GM06990 (cell line): ENCODE measurements around the gene TENM4.

Experiments used
- DNase-seq: peaks from one replicate; pipeline ENCODE4 v3.0.0-alpha.2; 2011; ENCODE audit not compliant: insufficient read length; ENCODE audit errors: extremely low read depth
- H3K27me3 ChIP-seq: replicated peaks from 2 replicates; pipeline ENCODE4 v1.6.0; 2011; ENCODE audit warnings: low read length; ENCODE audit not compliant: control insufficient read depth, insufficient read depth
- H3K36me3 ChIP-seq: 2 replicates; pipeline ENCODE4 v1.5.1; 2011; ENCODE audit warnings: low read length; ENCODE audit not compliant: control insufficient read depth, insufficient read depth
- H3K4me3 ChIP-seq: replicated peaks from 2 replicates; pipeline ENCODE4 v1.5.1; 2011; ENCODE audit warnings: low read depth, mild to moderate bottlenecking, control low read depth, low read length
- TF ChIP-seq, protein P1 (sequence below): IDR thresholded peaks from 2 replicates; pipeline ENCODE4 v1.5.1; 2011; ENCODE audit warnings: low read length, control low read depth, mild to moderate bottlenecking, inconsistent platforms; ENCODE audit not compliant: insufficient read depth, poor library complexity, severe bottlenecking

Gene TENM4

GRCh38 chr11:79152511-79152910 is 288.3 kb downstream of the TENM4 start:
- TF ChIP-seq, protein P1, sequence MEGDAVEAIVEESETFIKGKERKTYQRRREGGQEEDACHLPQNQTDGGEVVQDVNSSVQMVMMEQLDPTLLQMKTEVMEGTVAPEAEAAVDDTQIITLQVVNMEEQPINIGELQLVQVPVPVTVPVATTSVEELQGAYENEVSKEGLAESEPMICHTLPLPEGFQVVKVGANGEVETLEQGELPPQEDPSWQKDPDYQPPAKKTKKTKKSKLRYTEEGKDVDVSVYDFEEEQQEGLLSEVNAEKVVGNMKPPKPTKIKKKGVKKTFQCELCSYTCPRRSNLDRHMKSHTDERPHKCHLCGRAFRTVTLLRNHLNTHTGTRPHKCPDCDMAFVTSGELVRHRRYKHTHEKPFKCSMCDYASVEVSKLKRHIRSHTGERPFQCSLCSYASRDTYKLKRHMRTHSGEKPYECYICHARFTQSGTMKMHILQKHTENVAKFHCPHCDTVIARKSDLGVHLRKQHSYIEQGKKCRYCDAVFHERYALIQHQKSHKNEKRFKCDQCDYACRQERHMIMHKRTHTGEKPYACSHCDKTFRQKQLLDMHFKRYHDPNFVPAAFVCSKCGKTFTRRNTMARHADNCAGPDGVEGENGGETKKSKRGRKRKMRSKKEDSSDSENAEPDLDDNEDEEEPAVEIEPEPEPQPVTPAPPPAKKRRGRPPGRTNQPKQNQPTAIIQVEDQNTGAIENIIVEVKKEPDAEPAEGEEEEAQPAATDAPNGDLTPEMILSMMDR, result no peak
- no peaks in the 10 kb centered on the region; the same call in 1 of the 2 replicates for H3K27me3 ChIP-seq
- no peak overlapping the region for H3K4me3 ChIP-seq
- no peaks in the 10 kb centered on the region for H3K36me3 ChIP-seq
- DNase-seq, result no peak

DNA sequence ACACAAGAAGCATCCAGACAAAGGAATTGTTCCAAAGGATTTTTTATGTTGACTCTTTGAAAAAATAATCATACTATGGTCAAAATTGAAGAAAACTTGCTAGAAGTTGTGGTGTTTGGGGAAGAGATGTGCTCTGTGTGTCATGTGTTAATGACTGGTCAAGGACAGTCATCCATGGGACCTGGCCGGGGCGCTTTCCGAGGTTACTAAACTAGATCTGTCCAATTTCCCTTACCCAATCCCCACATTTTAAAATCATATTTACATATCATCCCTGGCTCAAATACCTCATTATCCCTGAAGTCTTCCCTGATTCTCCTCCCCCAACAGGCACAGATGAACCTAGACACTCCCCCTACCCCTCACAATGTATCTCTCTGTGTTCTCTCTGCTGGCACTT is 289.4 kb downstream of the TENM4 start:
- no peak overlapping the region for H3K4me3 ChIP-seq
- TF ChIP-seq, protein P1, result no peak
- H3K27me3 ChIP-seq, result no peaks in the 10 kb centered on the region; the same call in 1 of the 2 replicates
- no peaks in the 10 kb centered on the region for H3K36me3 ChIP-seq
- no peak for DNase-seq

GRCh38 chr11:79150966-79151365 is 289.9 kb downstream of the TENM4 start:
- no peaks in the 10 kb centered on the region; the same call in 1 of the 2 replicates for H3K27me3 ChIP-seq
- H3K36me3 ChIP-seq, result no peaks in the 10 kb centered on the region
- no peak for DNase-seq
- TF ChIP-seq, protein P1, result no peak
- no peak overlapping the region for H3K4me3 ChIP-seq

DNA sequence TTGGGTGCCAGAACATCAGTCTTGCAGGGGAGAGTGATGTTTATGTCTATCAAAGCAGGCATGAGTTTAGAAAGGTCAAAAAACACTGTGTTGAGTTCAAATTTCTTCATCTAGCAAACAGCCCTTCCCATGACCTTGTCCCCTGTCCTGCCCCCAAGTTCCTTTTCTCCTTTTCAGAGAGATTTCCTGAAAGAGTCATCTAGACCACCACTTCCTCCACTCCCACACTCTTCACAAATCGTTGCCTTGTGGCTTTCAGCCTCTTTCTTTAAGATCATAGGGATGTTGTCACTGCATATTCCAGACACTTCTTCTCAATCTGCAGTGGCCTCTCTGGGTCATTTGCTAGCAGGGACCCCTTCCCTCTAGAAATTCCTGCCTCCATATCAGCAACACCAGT is 290.5 kb downstream of the TENM4 start:
- TF ChIP-seq, protein P1, result no peak

GRCh38 chr11:79147731-79148130 is 293.1 kb downstream of the TENM4 start:
- TF ChIP-seq, protein P1, result no peak
- H3K36me3 ChIP-seq, result no peaks in the 10 kb centered on the region
- no peaks in the 10 kb centered on the region for H3K27me3 ChIP-seq

More for the DNA sequence above, 290.5 kb downstream of the TENM4 start:
- H3K36me3 ChIP-seq, result no peaks in the 10 kb centered on the region
- DNase-seq, result no peak
- H3K27me3 ChIP-seq, result no peaks in the 10 kb centered on the region; the same call in 1 of the 2 replicates
- no peak overlapping the region for H3K4me3 ChIP-seq

GRCh38 chr11:79147011-79147410 is 293.8 kb downstream of the TENM4 start:
- no peaks in the 10 kb centered on the region for H3K27me3 ChIP-seq
- no peak overlapping the region for H3K4me3 ChIP-seq
- no peaks in the 10 kb centered on the region for H3K36me3 ChIP-seq
- DNase-seq, result no peak
- TF ChIP-seq, protein P1, result no peak

More at GRCh38 chr11:79147731-79148130, 293.1 kb downstream of the TENM4 start:
- no peak for DNase-seq
- H3K4me3 ChIP-seq, result no peak overlapping the region
